Renal cortical epithelial cell (primary cell): Measurements from ENCODE around the gene GOLGA6L10. TPM values are rescaled to one million over a fixed set of nuclear protein-coding genes. Genes with fewer than 3 reads are reported as not detected.
"Not testable (repeated sequence)": the region's sequence is repeated elsewhere in the genome, so short reads cannot be mapped to it uniquely, and the experiment has no call there.

ENCODE experiments used
- DNase-seq: peaks from one replicate; pipeline ENCODE4 v3.0.0-alpha.2; 2011; ENCODE audit warnings: low read depth
- total RNA-seq: library from RNA; depleted of rRNA; stranded (reverse); fragments of >200 nt; gene quantifications from 2 replicates; pipeline ENCODE4 v1.2.3, GENCODE V29; 2014

Gene GOLGA6L10
- total RNA-seq, 1 donor from 2014 or later: 2.0 TPM

DNA sequence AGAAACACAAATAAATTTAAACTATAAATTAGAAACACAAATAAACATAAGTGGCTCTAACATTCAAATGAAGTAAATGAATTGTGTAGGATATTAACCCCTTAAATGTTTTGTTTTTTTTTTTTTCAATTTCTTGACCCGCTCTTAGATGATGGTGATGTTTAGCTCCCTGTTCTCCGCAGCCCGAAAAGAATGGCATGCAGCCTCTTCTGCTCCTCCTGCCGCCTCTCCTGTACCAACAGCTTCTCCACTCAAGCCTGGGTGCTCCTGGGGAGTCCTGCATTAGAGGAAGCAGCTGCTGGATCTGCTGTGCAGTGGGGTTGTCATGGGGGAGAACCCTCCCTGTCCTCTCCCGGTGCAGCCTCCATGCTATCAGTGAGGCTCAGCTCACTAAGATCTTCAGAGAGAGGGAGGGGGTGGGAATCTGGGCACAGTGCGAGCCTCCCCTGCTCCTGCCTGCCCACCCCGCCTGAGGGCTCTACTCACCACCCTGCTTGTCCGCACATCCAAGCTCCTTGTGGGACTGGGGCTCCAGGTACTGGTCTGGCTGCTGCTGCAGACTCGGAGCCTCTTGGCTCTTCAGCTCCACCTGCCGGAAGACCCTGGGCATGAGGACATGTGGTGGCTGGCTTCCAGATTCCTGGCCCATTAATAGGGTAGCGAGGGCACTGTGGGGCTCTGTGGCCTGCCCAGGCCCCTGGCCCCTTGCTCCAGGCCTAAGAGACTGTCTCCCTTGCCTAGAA lies 6.5 kb downstream of the GOLGA6L10 start:
- not testable (repeated sequence) for DNase-seq

DNA sequence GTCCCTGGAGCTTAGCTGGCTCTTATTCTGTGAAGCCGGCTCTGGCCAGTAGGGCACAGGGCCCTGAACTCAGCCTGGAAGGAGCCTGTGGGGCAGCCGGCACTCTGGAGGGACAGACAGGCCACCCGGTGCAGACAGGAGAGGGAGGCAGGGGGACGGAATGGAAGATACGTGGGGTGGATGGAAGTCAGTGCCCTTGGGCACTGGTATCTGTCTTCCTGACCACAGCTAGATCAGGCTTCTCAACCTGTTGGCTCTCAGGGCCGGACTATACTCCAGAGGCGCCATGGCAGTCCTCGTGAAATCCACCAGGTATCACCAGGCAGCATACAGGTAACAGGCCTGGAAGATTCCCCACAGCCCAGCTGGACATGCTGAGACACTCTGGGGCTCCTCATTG lies 10.7 kb downstream of the GOLGA6L10 start:
- DNase-seq: not testable (repeated sequence)

DNA sequence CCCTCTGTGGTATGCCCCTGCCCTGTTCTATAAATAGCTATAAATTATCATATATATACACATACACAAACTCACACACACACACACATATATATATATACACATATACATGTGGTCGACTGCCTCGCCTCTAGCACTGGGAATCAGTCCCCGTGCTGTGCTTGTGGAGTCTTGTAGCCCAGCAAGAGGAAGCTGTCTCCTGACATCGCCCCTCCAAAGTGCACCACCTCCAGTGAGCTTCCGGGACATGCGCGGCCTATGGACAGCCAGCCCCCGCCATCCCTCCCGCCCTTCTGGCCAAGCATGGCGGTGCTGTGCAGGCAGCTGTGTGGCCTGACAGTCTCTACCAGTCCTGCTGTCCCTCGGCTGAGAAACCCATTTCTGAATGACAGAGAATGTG lies 11.2 kb downstream of the GOLGA6L10 start:
- DNase-seq: not testable (repeated sequence)

DNA sequence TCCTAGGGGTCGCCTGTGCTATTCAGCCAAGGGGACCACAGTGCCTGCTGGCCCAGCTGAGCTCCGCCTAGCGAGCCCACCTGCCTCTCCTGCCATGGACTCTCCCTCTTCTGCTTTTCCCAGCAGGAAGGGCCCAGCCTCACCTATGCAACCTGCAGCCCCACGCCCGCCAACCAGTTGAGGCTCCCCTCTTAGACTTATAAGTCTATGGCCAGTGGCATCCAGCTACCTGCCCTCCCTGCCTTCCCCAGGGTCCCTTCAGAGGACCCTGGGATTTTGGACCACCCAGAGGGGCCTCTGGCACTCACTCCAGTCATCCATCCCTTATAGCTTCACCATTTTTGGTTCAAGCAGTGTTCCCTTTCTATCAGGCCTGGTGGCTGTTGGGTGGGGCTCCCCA lies 12.2 kb downstream of the GOLGA6L10 start:
- not testable (repeated sequence) for DNase-seq

DNA sequence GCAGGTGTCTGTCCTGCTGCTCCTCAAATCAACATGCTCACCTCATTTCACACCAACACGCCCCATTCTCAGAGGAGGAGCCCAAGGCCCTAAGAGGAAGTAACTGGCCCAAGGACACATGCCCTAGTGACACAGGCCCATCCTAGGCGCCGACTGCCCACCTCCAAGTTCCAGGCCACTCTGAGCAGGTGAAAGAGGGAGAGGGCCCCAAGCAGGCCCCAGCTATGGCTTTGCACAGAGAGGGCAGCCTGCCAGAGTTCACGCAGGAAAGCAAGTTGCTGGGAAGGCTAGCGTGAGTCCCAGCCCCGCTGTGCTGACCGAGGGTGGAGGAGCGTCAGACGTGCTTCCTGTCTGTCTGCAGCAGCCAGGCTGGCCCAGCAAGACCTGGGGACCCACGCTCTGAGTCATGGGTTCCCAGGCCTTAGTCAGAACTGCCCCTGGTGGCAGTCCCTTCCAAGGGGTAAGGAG lies 13.1 kb downstream of the GOLGA6L10 start:
- not testable (repeated sequence) for DNase-seq

DNA sequence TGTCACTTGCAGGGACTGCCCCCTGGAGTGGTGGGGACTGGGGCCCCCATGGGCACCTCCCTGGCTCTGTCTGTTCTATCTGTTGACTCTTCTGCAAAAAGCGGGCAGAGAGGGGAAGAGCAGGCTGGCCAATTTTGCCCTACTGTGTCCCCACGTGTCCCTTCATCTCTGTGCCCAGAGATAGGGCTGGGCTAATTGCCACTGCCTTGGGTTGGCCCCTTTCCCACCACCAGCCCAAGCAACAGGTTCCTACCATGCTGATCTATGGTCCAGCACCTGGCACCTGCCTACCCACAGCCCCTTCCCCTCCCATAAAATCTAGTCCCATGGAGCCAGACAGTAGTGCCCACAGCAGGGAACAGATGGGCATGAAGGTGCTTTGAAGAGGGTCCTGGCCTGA lies 14.3 kb downstream of the GOLGA6L10 start:
- DNase-seq: not testable (repeated sequence)

DNA sequence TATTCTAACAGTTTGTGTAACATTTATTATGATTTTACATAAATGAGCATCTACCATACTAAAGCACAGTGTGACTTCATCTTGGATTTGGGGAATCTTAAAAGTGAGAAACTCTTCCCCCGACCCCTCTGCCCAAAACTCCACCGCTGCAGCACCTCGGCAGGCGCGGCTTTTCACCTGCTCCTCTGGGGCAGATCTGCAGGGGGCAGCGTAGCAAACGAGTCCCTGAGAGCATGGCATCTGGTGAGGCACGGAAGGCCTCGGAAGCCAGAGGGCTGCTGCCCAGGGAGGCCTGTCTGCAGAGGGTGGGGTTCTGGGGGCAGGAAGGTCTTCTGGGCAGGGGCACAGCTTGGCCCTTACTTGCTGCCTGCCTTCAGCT lies 14.7 kb downstream of the GOLGA6L10 start:
- not testable (repeated sequence) for DNase-seq

DNA sequence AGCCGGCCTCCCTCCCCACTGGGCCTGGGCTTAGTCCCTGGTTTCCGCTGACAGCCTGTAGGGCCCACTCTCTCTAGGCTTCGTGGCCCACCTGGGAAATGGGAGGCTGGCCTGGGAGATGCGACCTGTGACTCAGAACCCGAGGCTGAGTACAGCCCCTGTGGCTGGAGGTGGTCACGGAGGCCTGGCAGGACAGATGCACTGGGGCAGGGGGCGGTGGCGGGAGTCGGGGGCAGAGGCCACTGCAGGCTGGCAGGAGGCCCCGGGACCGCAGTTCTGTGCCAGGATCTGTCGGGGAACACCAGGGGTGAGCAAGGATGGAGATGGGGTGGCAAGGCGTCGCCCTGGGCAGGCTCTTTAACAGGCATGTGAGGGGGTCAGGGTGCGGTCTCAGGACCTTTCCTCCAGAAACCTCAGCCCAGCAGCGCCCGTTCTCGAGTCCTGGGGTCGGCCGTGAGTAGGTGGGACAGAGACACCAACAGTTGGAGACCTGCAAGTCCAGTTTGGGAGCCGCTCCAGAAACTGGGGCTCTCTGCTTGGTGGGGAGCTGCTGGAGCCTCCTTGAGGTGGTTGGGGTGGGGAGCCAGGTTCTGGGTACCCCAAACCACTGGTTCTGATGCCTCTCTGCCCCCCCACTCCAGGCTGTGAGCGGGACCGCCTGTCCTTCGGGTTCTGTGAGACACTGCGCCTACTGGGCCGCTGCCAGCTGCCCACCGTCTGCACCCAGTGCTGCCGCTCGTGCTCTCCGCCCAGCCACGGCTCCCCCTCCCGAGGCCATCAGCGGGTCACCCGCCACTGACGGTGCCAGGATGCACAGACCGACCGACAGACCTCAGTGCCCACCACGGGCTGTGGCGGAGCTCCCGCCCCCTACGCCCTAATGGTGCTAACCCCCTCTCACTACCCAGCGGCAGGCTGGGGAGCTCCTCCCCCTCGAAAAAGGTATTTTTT lies 15.4 kb downstream of the GOLGA6L10 start:
- not testable (repeated sequence) for DNase-seq

DNA sequence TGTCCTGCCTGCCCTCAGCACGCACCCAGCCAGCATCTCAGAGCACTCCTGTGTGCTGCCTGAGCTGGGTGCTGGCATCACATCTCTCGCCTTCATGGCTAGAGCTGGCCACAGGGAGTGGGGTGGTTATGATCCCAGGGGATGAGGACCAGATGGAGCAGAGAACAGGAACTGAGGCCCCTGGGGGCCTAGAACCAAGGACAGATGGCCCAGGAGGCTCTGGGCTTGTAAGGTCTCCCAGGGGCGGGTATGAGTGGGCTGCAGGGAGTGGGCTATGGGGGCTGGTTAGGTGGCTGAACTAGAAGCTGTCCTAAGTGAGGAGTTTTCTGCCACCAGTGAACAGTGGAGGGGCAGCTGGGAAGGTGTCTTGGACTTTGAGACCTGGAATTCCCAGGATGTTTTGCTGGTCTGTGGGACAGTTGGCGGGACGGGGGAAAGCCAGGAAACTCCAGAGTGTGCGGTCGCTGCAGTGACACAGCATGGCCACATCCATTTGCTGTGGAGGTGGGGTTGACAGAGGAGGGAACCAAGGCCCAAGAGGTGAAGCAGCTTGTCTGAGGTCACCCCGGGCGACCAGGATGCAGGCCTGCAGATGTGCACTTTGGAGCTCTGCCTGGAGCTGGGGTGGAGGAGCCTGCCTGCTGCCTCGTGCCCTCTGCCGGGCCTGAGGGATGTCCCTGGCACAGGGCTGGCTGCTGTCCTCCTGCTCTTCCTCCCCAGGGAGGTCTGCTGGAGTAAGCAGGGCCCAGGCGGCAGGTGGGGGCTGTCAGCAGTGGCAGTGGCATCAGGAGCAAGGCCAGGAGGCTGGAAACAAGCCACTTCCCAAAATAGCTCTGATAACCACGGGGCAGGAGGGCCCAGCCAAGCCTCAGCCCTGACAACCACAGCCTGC lies 16.3 kb downstream of the GOLGA6L10 start:
- DNase-seq: not testable (repeated sequence)

DNA sequence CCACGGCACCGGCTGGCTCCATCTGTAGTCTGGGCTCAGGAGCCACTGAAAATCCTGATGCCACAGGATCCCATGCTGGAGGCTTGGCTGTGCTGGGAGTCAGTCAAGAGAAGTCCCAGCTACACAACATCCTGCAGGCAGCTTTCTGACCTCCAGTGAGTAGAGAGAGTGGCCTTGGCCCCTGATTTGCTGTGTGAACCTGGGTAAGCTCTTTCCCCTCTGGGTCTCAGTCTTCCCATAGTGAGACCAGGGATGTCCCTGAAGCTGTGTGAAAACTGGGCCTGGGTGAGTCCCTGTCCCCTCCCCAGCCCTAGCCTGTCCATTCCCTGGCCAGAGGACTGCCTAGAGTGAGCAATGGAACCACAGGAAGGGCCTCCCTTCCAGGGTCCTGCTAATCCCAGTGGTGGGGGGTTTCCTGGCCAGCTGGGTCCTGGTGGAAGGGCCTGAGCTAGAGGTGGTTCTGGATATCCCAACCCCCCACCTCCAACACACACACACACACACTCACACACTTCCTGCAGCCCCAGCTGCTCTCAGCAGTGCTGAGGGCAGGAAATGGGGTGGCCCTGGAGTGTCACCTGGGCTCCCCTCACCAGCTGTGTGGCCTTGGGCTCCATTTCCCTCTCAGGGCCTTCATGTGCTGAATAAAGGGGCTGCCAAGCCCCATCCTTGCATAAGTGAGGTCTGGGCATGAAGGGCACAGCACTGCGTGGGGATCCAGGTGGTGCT lies 17.5 kb downstream of the GOLGA6L10 start:
- not testable (repeated sequence) for DNase-seq

DNA sequence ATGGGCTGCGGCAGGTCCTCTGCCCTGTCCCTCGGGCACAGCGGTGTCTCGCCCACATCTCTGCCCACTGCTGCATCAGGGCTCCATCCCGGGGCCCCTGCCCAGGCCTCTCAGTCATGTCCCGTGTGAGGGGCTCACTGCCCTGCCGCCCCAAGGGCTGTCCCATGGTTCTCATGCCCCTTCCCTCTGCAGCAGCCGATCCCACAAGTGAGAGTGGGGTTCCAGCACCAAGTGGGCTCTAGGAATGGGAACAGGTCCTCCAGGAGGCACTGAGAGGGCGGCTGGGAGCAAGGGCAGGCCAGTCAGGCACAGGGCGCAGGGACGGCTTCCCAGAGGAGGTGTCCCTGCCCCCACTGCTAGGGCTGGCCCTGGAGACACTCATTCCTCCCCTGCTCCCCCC lies 18.4 kb downstream of the GOLGA6L10 start:
- not testable (repeated sequence) for DNase-seq

DNA sequence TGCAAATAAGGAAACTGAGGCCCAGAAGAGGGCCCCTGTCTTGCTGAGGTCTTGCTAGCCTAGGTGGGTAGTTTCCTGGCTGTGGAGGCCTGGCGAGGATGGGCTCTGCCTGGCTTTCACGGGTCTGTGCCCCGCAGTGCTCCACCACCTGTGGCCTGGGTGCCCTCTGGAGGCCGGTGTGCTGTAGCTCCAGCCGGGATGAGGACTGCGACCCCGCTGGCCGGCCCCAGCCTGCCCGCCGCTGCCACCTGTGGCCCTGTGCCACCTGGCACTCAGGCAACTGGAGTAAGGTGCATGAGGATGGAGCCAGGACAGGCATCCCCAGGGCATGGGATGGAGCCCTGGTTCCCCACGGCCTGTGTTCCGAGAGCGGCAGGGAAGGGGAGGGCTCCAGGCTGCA lies 20.2 kb downstream of the GOLGA6L10 start:
- DNase-seq: not testable (repeated sequence)

DNA sequence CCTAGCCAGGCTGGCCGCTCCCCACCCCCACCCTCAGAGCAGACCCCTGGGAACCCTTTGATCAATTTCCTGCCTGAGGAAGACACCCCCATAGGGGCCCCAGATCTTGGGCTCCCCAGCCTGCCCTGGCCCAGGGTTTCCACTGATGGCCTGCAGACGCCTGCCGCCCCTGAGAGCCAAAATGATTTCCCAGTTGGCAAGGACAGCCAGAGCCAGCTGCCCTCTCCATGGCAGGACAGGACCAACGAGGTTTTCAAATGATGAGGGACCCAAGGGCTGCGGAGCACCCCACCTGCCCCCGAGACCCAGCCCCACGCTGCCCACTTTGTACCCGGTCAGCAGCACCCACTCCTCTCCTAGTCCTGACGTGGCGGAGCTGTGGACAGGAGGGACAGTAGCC lies 21.9 kb downstream of the GOLGA6L10 start:
- not testable (repeated sequence) for DNase-seq

DNA sequence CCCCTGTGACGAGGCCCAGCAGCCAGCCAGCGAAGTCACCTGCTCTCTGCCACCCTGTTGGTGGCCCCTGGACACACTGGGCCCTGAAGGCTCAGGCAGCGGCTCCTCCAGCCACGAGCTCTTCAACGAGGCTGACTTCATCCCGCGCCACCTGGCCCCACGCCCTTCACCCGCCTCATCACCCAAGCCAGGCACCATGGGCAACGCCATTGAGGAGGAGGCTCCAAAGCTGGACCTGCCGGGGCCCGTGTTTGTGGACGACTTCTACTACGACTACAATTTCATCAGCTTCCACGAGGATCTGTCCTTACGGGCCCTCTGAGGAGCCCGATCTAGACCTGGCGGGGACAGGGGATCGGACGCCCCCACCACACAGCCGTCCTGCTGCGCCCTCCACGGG lies 22.4 kb downstream of the GOLGA6L10 start:
- not testable (repeated sequence) for DNase-seq

DNA sequence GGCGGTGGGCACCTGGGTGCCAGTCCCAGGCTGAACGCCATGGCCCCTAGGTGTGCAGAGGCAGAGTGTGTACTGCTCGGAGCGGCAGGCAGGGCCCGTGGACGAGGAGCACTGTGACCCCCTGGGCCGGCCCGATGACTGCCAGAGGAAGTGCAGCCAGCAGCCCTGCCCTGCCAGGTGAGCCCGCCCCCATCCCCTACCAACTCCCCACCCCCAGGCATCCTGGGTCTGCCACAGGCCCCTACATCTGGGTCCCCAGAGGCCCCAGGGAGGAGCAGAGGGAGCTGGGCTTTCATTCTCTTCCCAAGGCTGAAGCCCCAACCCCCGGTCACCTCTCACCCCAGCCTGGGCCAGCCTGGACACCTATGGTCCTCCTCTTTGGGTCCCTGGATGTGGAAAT lies 23.6 kb downstream of the GOLGA6L10 start:
- not testable (repeated sequence) for DNase-seq

DNA sequence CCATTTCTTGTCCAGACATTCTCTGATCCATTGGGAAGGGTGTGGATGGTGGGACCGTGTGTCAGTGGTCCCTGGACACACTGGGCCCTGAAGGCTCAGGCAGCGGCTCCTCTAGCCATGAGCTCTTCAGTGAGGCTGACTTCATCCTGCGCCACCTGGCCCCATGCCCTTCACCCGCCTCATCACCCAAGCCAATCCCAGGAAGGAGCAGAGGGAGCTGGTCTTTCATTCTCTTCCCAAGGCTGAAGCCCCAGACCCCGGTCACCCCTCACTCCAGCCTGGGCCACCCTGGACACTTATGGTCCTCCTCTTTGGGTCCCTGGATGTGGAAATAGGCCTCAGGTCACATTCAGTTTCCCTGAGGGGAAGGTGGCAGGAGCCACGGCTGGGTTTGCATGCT lies 24.4 kb downstream of the GOLGA6L10 start:
- DNase-seq: not testable (repeated sequence)

DNA sequence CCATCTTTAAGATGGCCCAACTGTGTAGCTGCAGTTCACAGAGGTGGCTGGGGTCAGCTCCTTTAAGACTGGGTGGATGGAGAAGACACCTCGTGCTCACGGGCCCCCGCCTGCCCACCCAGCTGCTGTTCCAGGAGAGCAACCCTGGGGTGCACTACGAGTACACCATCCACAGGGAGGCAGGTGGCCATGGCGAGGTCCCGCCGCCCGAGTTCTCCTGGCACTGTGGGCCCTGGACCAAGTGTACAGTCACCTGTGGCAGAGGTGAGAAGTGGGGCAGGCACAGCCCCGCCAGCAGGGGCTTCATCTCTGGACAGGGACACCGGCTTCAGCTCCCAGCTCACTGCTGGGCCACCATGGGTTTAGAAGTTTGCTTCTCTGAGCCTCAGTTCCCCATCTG lies 26.8 kb downstream of the GOLGA6L10 start:
- DNase-seq: not testable (repeated sequence)

DNA sequence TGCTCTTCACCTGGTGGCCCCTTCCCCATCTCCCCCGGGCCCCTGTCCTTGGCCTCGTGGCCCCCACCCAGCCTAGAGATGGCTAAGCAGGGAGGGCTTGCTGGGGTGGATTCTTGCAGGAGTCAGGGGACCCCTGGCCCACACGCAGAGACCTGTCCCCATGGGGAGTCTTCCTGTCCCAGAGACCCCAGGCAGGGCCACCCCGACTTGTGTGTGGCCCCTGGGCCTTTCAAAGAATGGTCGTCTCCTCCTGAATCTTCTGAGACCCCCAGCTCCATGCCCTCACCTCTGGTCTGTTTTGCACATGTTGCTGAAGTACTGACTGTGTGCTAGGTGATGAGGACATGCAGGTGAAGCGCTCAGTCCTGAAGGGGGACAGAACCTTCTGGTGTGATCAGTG lies 28.4 kb downstream of the GOLGA6L10 start:
- not testable (repeated sequence) for DNase-seq

DNA sequence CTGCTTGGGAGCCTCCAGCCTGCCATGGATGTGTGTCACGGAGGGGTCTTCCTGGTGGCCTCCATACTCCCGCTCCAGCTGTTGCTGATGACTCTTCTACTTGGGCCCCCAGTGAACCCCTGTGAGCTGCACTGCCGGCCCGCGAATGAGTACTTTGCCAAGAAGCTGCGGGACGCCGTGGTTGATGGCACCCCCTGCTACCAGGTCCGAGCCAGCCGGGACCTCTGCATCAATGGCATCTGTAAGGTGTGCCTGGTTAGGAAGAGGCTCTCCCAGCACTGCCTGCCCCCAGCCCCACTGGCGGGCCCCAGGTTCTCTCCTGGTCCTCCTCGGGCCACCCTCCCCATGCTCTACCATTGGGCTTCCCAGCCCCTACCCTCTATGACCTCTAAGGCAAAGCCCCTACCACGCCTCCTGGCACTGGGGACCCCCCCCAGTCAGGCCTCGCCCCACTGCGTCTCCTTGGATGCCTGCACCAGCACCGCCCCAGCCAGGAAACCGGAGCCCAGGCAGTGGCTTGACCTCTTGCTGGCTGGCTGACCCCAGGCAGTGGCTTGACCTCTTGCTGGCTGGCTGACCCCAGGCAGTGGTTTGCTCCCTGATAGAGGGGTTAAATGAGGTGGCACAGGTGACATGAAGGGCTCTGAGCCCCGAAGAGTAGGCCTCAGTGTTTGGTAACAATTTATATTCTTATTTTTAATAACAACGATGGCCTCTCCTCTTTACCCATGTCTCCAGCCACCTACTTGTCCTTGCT lies 29.6 kb downstream of the GOLGA6L10 start:
- DNase-seq: not testable (repeated sequence)

DNA sequence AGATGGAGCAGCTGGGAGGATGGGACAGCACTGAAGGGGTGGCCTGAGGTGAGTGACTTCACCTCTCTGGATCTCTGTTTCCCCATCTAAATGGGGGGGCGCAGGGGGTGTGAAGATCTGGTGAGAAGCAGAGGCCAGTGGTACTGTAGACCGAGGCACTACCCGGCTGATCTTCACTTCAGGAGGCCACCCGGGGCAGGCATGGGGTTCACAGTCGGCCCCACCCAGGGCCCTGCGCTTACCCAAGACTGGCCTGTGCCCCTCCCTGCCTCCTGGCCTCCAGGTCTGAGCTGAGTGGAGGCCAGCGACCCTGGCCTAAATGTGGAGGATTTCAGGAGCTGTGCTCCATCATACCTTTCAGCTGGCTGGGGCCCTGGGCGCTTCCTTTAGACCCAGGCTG lies 31.0 kb downstream of the GOLGA6L10 start:
- DNase-seq: not testable (repeated sequence)
